NCI-H2107 treated with DMSO at 0.1 percent for 48 hours (cell line): ENCODE measurements around the gene GLP2R.
"Not testable (repeated sequence)": the region's sequence is repeated elsewhere in the genome, so short reads cannot be mapped to it uniquely, and the experiment has no call there.

Experiments
- DNase-seq: peaks from one replicate; lab custom pipeline; 2025; ENCODE audit not compliant: unreplicated experiment; lab: John Stamatoyannopoulos, UW

GLP2R gene, protein sequence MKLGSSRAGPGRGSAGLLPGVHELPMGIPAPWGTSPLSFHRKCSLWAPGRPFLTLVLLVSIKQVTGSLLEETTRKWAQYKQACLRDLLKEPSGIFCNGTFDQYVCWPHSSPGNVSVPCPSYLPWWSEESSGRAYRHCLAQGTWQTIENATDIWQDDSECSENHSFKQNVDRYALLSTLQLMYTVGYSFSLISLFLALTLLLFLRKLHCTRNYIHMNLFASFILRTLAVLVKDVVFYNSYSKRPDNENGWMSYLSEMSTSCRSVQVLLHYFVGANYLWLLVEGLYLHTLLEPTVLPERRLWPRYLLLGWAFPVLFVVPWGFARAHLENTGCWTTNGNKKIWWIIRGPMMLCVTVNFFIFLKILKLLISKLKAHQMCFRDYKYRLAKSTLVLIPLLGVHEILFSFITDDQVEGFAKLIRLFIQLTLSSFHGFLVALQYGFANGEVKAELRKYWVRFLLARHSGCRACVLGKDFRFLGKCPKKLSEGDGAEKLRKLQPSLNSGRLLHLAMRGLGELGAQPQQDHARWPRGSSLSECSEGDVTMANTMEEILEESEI

DNA sequence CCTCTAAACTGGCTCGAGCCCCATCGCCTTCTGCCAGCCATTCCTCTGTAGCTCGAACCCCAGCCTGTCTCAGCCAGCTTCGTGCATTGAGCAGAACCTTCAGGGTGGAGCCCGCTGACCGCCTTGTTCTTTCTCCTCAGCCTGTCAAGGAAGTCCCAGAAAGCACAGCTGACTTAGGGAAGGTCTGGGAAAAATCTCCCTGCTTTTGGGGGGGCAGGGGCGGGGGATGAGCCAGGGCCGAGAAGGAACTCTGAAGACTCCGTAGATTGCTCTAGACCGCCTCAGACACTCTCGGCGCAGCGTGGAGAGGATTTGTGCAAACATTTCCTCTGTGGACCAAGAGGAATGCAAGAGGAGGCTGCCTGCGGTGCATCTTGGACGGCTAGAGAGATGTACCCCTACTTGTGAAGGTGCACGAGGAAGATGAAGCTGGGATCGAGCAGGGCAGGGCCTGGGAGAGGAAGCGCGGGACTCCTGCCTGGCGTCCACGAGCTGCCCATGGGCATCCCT is at the start of gene GLP2R:
Gene GLP2R (plus strand): TSS at position 284 of the 510 bp plus-strand sequence. CDS start 140 bp downstream, at position 424.
- no peak for DNase-seq

DNA sequence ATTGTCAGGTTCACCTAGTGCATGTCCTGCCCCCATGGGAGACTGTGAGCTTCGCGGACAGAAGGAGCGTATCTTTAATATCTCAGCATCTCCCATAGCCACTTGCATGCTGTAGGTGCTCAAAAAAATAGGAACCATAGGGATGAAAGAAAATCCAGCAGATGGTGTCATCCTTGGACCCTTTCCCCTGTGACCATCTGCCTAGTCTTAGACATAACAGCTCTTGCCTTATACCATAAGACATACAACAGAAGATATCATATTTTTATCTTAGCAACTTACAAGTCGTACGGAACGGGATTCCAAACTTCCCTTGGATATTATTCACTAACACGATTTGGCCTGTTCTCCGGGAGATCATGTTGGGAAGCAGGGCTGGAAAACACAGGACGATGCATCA is 48.8 kb upstream of the GLP2R start:
- no peak for DNase-seq

DNA sequence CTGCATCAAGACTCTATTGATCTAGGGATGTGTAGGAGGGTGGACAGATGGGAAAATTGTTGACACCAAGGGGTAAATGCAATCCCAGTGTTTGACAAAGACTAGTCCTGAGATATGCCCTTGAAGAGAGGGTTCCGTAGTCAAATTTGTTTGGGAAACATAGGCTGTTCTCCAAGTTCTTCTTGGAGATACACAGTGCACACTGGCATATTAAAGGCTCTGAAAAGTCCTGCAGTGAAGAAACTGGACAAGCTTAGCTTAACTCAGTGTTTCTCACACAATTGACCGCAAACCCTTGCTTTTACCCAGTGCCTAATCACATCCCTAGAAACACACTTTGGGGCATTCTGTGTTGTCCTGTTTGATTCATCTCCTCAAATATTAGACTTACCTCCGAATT is 45.2 kb upstream of the GLP2R start:
- DNase-seq, result no peak

DNA sequence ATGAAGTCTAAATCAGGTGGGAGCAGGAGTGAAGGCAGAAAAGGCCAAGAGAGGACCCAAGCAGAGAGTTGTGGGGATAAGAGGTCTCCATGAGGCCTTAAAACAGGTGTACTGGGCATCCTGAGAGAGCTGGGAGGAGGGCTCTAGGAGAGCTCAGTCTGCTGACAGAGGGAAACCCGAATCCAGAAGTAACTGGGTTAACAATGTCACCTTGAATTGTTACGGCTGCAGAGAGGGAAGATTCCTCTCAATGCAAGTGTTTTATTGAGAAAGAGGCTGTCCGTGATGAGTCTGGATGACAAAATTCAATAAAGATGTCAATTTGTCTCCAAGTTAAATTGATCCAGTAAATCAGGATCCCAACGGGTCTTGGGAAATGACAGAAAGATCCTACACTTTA is 42.7 kb upstream of the GLP2R start:
- DNase-seq, result no peak

DNA sequence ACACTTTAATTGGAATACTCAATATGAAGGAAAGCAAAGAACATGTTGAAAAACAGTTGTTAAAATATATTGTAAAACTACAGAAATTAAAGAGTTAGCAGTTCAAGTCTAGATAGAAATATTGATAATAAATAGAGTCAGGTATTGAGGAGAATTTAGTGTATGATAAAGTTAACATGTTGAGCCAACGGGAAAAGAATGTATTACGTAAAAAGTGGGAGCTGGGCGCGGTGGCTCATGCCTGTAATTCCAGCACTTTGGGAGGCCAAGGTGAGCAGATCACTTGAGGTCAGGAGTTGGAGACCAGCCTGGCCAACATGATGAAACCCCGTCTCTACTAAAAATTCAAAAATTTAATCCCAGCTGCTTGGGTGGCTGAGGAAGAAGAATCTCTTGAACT is 42.3 kb upstream of the GLP2R start:
- not testable (repeated sequence) for DNase-seq

DNA sequence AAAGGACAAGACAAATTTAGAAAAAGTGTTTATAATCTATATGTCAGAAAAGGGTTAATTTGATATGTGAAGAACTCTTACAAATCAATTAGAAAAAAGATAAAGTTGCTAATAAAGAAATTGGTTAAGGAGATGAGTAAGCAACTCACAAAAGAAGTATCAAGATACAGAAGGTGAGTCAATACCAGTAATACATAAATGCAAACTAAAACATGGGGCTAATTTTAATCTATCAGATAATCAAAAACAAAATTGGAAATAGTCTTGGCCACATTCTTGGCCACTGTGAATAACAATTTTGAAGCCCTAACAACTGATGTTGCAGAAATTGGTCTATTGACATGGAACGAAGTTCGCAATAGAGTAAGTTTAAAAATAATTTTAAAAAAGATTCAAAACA is 41.2 kb upstream of the GLP2R start:
- DNase-seq, result no peak

DNA sequence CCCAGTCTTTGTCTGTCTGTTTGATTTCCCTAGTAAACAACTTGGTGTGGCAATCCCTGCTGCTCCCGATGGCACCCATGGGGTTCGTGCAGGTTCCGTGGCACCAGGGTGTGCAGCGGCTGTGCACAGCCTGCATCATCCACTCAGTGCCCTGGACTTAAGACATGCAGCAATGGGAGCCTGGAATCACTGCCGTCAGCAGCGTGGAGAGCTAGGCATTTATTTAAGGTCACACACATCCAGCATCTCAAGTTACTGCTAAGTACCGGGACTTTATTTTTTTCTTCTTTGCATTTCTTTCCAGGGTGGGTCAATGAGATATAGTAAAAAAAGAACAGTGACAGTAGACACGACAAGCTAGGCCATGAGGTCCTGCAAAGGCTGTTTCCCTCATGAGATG is 37.1 kb upstream of the GLP2R start:
- DNase-seq, result no peak

DNA sequence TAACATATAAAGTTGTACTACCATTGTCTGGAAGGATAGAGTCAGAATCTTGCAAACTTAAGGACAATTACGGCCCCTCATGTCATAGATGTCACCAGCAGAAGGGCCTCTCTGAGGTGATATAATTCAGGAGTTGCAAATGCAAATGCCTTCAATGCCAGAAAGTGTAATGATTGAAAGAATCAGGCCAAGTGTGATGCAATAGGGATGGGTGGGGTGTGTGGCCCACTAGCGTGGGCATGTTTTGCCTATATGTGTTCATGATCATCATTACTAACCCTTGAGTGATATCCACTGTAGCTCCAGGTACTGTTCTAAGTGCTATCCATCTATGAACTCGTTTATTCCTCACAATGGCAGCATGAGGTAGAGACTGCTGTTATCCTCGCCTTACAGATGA is 35.4 kb upstream of the GLP2R start:
- DNase-seq, result no peak

DNA sequence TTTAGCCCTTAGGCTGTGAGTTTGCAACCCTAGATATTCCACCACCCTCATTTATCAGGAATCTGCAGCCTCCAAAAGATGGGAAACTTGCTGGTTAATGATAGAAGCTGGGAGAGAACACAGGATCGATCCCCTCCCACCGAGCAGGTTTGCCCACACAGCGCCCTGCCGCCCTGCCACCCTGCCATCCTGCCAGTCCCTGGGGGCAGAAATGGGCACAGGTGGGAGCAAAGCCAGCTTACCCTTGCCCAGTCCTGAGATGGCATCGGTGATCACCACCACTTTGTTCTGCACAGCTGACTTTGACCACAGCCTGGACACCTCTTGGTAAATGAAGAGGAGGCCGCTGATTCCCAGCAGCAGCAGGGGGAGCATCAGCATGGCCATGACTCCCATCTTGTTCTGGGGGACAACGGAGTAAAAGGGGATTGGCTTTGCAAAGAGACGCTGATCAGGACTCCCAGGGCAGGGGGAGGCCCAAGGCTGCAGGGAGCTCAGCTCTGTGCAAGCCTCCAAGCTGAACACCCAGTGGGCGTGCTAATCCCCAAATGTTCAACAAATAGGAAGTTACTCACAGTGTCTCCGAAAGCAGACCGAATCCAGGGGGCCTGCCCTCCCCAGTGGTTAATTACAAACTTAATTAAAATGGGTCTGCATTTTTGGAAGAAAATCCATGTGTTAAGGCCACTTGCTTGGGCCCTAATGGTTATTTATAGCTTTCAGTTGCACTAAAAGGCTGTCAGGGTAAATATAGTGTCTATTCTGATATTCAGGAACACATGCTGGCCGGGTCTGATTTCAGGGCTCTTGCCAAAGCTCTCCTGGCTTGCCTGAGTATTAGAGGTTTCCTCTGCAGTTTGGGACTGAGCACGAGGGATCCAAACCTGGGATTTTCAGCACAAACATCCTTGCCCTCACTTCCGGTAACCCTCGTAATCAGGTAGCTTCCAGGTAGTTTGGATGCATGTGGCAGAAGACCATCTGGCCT is 34.5 kb upstream of the GLP2R start, which contains the start of gene DHRS7C:
Gene DHRS7C (minus strand): TSS at position 704 of the 988 bp plus-strand sequence. CDS start 308 bp downstream, at position 396.
- no peak for DNase-seq

DNA sequence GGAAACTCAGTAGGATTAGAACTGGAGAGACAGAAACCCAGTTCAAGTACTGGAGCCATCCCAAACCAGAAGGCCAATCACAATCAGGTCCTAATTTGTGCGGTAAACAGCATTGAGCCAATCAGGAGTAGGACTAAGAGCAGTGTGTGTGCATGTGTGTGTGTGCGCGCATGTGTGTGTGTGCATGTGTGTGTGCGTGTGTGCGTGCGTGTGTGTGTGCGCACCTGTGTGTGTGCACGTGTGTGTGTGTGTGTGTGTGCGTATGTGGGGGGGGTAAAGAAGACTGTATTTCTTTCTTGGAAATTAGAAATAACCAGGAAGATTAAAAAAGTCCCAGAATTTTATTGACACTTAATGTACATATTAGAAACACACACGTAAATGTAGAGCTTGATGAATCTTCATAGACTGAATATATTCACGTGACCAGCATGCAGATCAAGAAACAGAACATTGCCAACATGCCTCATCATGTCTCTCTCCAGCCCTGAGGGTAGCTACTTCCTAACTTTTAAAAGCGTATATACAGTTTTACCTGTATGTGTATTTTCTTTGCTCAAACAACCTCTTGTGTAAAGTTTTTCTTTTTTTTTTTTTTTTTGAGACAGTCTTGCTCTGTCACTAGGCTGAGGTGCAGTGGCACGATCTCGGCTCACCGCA is 33.4 kb upstream of the GLP2R start:
- no peak for DNase-seq

DNA sequence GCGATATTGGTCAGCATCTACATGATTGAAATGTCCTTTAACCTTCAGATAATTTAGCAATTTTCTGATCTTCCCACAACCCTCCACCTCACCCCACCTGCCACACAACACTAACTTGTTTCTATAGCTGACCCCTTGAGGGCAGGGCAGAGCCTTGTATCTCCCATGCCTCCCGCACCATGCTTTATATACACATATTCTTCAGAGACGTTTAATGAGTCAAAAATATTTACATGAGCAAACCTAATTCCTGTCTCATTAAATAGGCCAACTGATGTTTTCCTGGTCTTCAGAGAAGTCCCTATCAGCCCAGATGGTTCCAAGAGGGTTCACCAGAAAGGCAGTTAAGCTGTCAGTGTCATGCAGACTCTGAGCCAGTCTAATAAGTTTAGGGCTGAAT is 27.7 kb upstream of the GLP2R start:
- DNase-seq, result no peak

DNA sequence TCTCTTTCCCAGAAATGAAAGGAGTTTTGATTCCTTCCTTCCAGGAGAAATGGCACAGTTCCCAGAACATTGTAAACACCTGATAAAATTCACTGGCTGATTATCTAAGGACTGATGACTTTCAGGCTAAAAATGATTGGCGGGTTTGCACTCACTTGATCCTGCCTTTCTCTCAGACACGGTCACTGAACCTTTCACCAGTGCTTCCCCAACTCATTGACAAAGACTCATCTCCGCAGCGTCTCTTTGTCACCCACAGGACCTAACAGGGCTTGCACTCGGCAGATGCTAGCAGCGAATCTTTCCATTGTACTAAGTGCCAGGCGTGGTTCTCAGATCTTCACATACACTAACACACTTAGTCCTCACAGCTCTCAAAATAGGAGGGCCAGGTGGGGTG is 27.0 kb upstream of the GLP2R start:
- DNase-seq, result no peak

DNA sequence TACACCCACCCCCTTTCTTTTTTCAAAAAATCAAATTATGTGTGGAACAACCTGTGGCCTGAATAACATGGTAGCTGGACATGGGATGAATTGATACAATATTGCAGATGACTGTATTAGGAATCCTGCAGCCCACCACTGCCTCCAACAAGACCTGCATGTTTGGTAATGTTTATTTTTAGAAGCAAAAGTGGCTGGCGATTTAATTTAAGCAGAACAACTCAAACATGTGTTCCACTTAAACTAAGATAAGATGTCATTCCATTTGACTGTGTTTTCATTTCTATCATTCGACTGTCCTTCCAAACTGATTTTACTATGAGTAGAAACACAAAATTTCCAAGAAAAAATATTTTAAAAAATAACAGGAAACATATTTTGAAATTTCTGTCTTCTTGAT is 24.2 kb upstream of the GLP2R start:
- no peak for DNase-seq

DNA sequence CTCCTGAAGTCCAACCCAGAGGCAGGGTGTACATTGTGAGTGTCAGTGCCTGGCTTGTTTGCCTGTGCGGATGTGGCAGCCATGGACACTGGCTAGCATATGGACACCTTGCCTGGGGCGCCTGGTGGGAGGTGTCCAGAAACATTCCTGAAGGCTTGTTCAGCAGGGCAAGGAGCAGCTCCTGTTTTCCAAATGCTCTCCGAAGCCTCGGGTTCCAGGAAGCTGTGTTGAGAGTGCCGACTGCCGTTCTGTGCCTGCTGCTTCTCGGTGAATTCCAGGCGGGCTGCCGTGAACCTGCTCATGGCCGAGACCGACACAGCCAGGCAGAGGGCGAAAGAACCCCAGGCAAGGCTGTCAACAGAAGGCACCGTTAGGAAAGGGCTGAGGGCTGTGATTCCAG is 23.4 kb upstream of the GLP2R start:
- DNase-seq, result no peak

DNA sequence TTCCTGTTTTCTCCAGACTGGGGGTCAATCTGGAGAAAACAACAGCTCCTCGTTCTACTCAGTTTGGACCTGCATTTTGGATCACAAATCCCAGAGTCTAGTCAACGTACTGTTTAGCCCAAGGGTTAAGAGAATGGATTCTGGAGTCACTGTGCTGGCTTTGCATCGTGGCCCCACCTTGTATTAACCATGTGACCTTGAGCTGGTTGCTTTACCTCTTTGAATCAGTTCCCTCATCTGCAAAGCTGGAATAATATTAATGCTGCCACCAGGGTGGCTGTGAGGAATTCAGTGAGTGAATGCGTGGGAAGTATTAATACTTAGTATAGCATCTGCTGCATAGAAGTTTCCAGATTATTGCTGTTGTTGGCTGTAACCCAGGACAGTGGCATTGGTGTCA is 23.0 kb upstream of the GLP2R start:
- no peak for DNase-seq

DNA sequence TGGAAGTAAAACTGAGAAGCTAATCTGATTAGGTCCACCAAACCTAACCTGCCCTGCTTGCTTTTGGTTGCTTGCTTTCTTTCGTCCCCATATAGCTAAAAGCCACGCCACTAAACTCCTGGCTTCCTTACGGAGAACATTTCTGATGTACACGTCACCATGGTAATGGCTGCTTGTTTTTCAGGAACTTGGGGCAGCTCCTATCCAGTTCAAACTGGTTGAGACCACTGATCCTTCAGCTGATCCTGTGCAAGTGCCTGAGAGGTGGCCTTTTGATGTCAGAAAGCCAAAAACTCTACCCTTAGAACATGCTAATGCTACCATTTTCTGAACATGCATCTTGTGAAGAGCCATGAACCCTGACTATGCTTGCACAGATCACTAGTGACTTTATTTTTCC is 20.0 kb upstream of the GLP2R start:
- no peak for DNase-seq

DNA sequence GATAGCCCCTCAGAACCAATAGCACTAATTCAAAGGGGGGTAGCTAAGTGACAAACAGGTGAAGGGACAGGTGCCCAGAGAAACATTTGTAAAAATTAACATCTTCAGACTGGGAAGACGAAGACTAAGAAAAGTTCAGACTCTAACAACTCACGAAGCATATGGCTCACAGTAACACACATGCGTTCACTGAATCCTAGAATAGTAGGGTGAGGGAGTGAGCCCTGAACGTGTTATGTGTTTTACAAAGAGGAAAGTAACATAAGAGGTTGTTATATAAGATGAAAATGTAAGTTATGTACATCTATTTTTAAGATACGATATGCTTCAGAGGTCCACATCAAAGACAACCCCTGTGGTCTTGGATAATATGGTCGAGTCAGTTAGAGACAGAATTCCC is 19.0 kb upstream of the GLP2R start:
- DNase-seq, result no peak

DNA sequence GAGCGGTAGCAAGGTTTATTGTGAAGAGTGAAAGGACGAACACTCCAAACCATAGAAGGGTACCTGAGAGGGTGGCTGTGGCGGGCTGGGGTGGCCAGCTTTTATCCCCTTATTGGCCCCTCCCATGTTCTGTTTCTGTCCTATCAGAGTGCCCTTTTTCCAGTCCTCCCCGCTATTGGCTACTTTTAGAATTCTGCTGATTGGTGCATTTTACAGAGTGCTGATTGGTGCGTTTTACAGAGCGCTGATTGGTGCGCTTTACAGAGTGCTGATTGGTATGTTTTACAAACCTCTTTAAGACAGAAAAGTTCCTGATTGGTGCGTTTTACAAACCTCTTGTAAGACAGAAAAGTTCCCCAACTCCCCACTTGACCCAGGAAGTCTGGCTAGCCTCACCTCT is 16.3 kb upstream of the GLP2R start:
- no peak for DNase-seq

DNA sequence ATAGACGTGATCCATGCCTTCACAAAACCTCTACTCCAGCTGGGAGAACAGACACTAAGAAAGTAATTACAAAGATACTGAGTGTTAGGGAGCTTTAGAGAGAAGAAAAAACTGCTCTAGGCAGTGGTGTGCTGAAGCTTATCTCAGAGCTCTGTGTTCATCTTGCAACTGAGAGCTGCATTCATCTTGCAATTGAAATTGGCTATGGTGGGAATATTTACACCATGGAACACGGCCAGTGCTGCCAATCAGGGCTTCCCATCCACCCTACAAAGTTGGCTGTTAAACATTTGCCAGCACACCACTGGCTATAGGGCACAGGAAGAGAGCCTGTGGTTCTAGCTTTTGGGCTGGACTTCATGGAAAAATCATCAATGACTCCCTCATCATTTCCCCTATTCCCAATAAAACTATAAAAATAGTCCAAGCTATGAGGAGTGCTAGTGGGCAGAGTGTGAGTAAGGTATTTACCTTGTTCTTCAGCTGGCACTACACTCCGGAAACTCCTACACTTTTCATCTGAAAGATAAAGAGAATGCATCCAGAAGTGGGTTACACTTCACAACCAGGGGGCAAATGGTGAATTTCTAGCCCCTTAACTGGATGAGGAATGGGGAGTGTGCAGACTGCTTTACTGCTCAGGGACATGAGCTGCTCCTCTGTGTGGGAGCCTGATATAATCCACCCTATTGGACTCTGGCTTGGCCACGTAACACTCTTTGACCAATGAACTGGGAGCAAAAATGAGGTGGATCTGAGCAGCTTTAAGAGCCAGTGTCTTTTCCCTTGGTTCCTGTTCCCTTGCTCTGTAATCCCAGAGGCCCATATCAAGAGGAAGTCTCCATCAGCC is 15.4 kb upstream of the GLP2R start:
- DNase-seq, result no peak

DNA sequence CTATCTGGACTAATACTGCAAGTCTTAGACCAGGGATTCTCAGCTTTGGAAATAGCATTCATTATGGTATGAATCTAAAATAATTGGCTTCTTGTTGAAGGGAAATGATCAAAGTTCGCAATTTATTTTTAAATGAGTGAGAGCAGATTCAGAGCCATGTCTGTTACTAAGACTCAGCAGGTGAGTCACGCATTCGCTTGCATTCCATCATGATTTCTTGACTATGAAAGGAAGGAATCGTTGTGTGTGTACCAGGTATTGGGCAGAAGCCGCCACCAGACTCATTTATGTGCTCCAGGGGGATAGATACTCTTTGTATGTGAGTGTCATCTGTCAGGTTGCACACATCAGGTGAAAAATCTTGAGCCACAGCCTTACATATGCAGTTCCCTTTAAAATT is 14.6 kb upstream of the GLP2R start:
- DNase-seq, result no peak
